AG04450 (cell line): ENCODE measurements around the gene CHRD. TPM values are rescaled to one million over a fixed set of nuclear protein-coding genes. Genes with fewer than 3 reads are reported as not detected.

Experiments used
- CTCF ChIA-PET: fragments of 300-600, 350-600 bp; formaldehyde crosslinking; extraction: SDS; loops from one replicate; lab custom pipeline; 2022; ENCODE audit warnings: antibody characterized with exemption, inconsistent platforms; lab: Charles Lee
- POLR2A ChIA-PET: fragments of 350-600 bp; formaldehyde crosslinking; extraction: SDS; loops from one replicate; lab custom pipeline; 2021; ENCODE audit warnings: antibody characterized with exemption, inconsistent platforms; lab: Yijun Ruan, JAX
- DNase-seq: peaks from one replicate; pipeline ENCODE4 v3.0.0-alpha.2; 2011; ENCODE audit warnings: low read depth, low spot score
- H3K27ac ChIP-seq: one replicate; pipeline ENCODE4 v1.5.1; 2012; ENCODE audit warnings: low read depth, low read length, control low read depth
- H3K27me3 ChIP-seq: one replicate; pipeline ENCODE4 v1.6.0; 2012; ENCODE audit warnings: low read length; ENCODE audit not compliant: control insufficient read depth, insufficient read depth
- H3K4me3 ChIP-seq: 2 replicates; pipeline ENCODE4 v1.5.1; 2011; ENCODE audit warnings: mild to moderate bottlenecking, low read depth, low read length, control low read depth
- H3K9me3 ChIP-seq: 2 replicates; pipeline ENCODE4 v1.5.1; 2012; ENCODE audit warnings: low read length; ENCODE audit not compliant: control insufficient read depth, insufficient read depth
- CTCF ChIP-seq: IDR thresholded peaks from 2 replicates; pipeline ENCODE4 v1.5.1; 2011; ENCODE audit warnings: low read depth, low read length, control low read depth, inconsistent platforms
- polyA plus RNA-seq: library from polyadenylated mRNA; depleted of rRNA; stranded (reverse); fragments of >200 nt; gene quantifications from 2 replicates; pipeline ENCODE4 v1.2.3, GENCODE V29; 2011

The CHRD gene
- polyA plus RNA-seq, 1 experiment = 0.12 TPM

GRCh38 chr3:184380185-184380626, 352 bp downstream of the CHRD start:
- POLR2A ChIA-PET = interaction anchor here (0.6 kb wide), 1 partner anchor 438 kb away, joined by 3 read pairs; no protein-coding TSS in a partner anchor
- CTCF ChIA-PET = interaction anchor here (2.4 kb wide), 1 partner anchor 8 kb away, joined by 24 read pairs; no protein-coding TSS in a partner anchor
- no peak for DNase-seq
- H3K27me3 ChIP-seq = peaks cover 66% of the 10 kb centered on the region
- no peak for TF ChIP-seq CTCF
- H3K4me3 ChIP-seq = peak overlapping the region; percentile 31; the same call in 1 of the 2 replicates
- no peak overlapping the region for H3K27ac ChIP-seq
- no peaks in the 10 kb centered on the region; the same call in 1 of the 2 replicates for H3K9me3 ChIP-seq

GRCh38 chr3:184380627-184381260, 890 bp downstream of the CHRD start:
- no peak for DNase-seq
- H3K4me3 ChIP-seq = peak overlapping the region; percentile 31; the same call in 1 of the 2 replicates
- CTCF ChIA-PET = interaction anchor here (1.3 to 2.4 kb wide), 2 partner anchors 9 to 133 kb away, joined by 4 to 24 read pairs; no protein-coding TSS in a partner anchor
- POLR2A ChIA-PET = no interaction called here
- no peaks in the 10 kb centered on the region; the same call in 1 of the 2 replicates for H3K9me3 ChIP-seq
- H3K27me3 ChIP-seq = peaks cover 60% of the 10 kb centered on the region
- TF ChIP-seq CTCF = no peak
- no peak overlapping the region for H3K27ac ChIP-seq

GRCh38 chr3:184381261-184382224, 1.7 kb downstream of the CHRD start:
- CTCF ChIA-PET = interaction anchor here (0.6 to 2.4 kb wide), 3 partner anchors 9 to 531 kb away, joined by 4 to 24 read pairs (median 4); no protein-coding TSS in a partner anchor
- no peaks in the 10 kb centered on the region; the same call in 1 of the 2 replicates for H3K9me3 ChIP-seq
- POLR2A ChIA-PET = no interaction called here
- H3K4me3 ChIP-seq = no peak overlapping the region
- no peak for TF ChIP-seq CTCF
- no peak for DNase-seq
- H3K27me3 ChIP-seq = peaks cover 60% of the 10 kb centered on the region
- no peak overlapping the region for H3K27ac ChIP-seq

- Histone ChIP-seq H3K27me3 (peaks cover 56% of the 10 kb centered on the region), H3K9me3 (no peaks in the 10 kb centered on the region; the same call in 1 of the 2 replicates), H3K4me3 (no peak overlapping the region), H3K27ac (no peak overlapping the region)
- POLR2A ChIA-PET = no interaction called here
- TF ChIP-seq CTCF = no peak
- CTCF ChIA-PET = interaction anchor here (0.6 to 2.4 kb wide), 3 partner anchors 10 to 530 kb away, joined by 4 to 24 read pairs (median 4); no protein-coding TSS in a partner anchor
- no peak for DNase-seq
Measured at GRCh38 chr3:184382326-184383032, 2.6 kb downstream of the CHRD start.
